NCI-H1436 treated with DMSO at 0.1 percent for 48 hours (cell line): ENCODE data around the gene CENPT.
"Not testable (repeated sequence)": the region's sequence is repeated elsewhere in the genome, so short reads cannot be mapped to it uniquely, and the experiment has no call there.

Source experiments
- DNase-seq: peaks from one replicate; lab custom pipeline; 2025; lab: John Stamatoyannopoulos, UW

Gene CENPT

GRCh38 chr16:67873435-67874370, 26.2 kb upstream of the CENPT start:
- DNase-seq = no peak

- DNase-seq = no peak
Observed at GRCh38 chr16:67872631-67873434, 25.3 kb upstream of the CENPT start, which contains the start of gene EDC4. TSS of gene EDC4 (plus strand) at chr16:67873052. CDS start at chr16:67873262, 210 bp downstream.

GRCh38 chr16:67872131-67872630, 24.7 kb upstream of the CENPT start:
- no peak for DNase-seq

GRCh38 chr16:67871256-67871655, 23.8 kb upstream of the CENPT start:
- no peak for DNase-seq

GRCh38 chr16:67869653-67870052, 22.2 kb upstream of the CENPT start:
- no peak for DNase-seq

GRCh38 chr16:67868290-67868689, 20.8 kb upstream of the CENPT start:
- no peak for DNase-seq

GRCh38 chr16:67865318-67865717, 17.8 kb upstream of the CENPT start:
- no peak for DNase-seq

- no peak for DNase-seq
Observed at GRCh38 chr16:67864594-67864993, 17.1 kb upstream of the CENPT start.

- DNase-seq = not testable (repeated sequence)
Observed at GRCh38 chr16:67864044-67864443, 16.6 kb upstream of the CENPT start.

GRCh38 chr16:67862623-67863583, 15.4 kb upstream of the CENPT start:
- no peak for DNase-seq

GRCh38 chr16:67861877-67862276, 14.4 kb upstream of the CENPT start:
- no peak for DNase-seq

- no peak for DNase-seq
Observed at GRCh38 chr16:67860589-67861398, 13.3 kb upstream of the CENPT start.

GRCh38 chr16:67858500-67858899, 11.0 kb upstream of the CENPT start:
- DNase-seq = no peak

- no peak for DNase-seq
Observed at GRCh38 chr16:67857547-67858233, 10.2 kb upstream of the CENPT start.

GRCh38 chr16:67856927-67857546, 9.5 kb upstream of the CENPT start:
- no peak for DNase-seq

GRCh38 chr16:67855789-67856188, 8.3 kb upstream of the CENPT start:
- no peak for DNase-seq

GRCh38 chr16:67853670-67854069, 6.2 kb upstream of the CENPT start:
- DNase-seq = no peak

- no peak for DNase-seq
Observed at GRCh38 chr16:67848118-67848517, 625 bp upstream of the CENPT start.

GRCh38 chr16:67846320-67847063, 1.0 kb downstream of the CENPT start, which contains the start of gene NUTF2:
TSS of gene NUTF2 (plus strand) at chr16:67846933. CDS start at chr16:67865131, 18,198 bp downstream.
- DNase-seq = peak; percentile 56
